Naive thymus-derived CD4-positive, alpha-beta T cell (primary cell): ENCODE results near the gene STIP1. TPM values are rescaled to one million over a fixed set of nuclear protein-coding genes. Genes with fewer than 3 reads are reported as not detected.

Experiments
- ATAC-seq: fragments of 150-1000 bp; cut with Tn5 transposase; 2 replicates; pipeline ENCODE4 v1.10.0; 2021; ENCODE audit warnings: mild to moderate bottlenecking, moderate library complexity
- CTCF ChIA-PET: fragments of 350-600 bp; sonication (Branson Sonifier 250); formaldehyde crosslinking; loops from one replicate; lab custom pipeline; 2021; ENCODE audit warnings: antibody characterized with exemption; lab: Charles Lee
- POLR2A ChIA-PET: fragments of 350-600 bp; sonication (Branson Sonifier 250); formaldehyde crosslinking; loops from one replicate; lab custom pipeline; 2021; ENCODE audit warnings: antibody characterized with exemption, inconsistent platforms; lab: Charles Lee
- DNase-seq, 9 donors: peaks; one replicate each; pipeline versions ENCODE4 v3.0.0 to v3.0.0-alpha.2; 2020 to 2022; ENCODE audit warnings: mixed read lengths in 1 of 9
- H3K27ac ChIP-seq: one replicate; pipeline ENCODE4 v1.7.0; 2013; ENCODE audit warnings: mild to moderate bottlenecking, low read depth, low read length, moderate library complexity
- H3K27me3 ChIP-seq, 2 donors: one replicate each; pipeline ENCODE4 v1.7.0; 2013; ENCODE audit warnings: low read length in 2 of 2, mild to moderate bottlenecking in 2 of 2, moderate library complexity in 2 of 2; ENCODE audit not compliant: control insufficient read depth in 2 of 2, insufficient read depth in 2 of 2
- H3K36me3 ChIP-seq, 3 experiments: 1 replicate in 2 of 3; 2 replicates in 1 of 3; pipeline ENCODE4 v1.7.0; 2013; ENCODE audit warnings: low read length in 3 of 3, mild to moderate bottlenecking in 3 of 3, moderate library complexity in 1 of 3; ENCODE audit not compliant: insufficient read depth in 3 of 3, control insufficient read depth in 2 of 3
- H3K4me1 ChIP-seq, 2 donors: one replicate each; pipeline ENCODE4 v1.7.0; 2013; ENCODE audit warnings: low read length in 2 of 2, mild to moderate bottlenecking in 2 of 2, moderate library complexity in 1 of 2; ENCODE audit not compliant: control insufficient read depth in 2 of 2, insufficient read depth in 2 of 2
- H3K4me3 ChIP-seq: 2 replicates; pipeline ENCODE4 v1.7.0; 2013; ENCODE audit warnings: mild to moderate bottlenecking, low read length
- H3K9me3 ChIP-seq, 3 experiments: 1 replicate in 2 of 3; 2 replicates in 1 of 3; pipeline ENCODE4 v1.7.0; 2013; ENCODE audit warnings: low read length in 3 of 3; ENCODE audit not compliant: control insufficient read depth in 2 of 3
- H3K27ac Mint-ChIP-seq, 9 donors: one replicate each; pipeline ENCODE4 v1.8.0; 2020 to 2022; ENCODE audit warnings: mixed read lengths in 9 of 9, mild to moderate bottlenecking in 8 of 9, moderate library complexity in 5 of 9, inconsistent platforms in 2 of 9
- H3K27me3 Mint-ChIP-seq, 5 donors: one replicate each; pipeline ENCODE4 v1.8.0; 2021 to 2022; ENCODE audit warnings: mixed read lengths in 5 of 5, mild to moderate bottlenecking in 1 of 5
- H3K36me3 Mint-ChIP-seq, 5 donors: one replicate each; pipeline ENCODE4 v1.8.0; 2020 to 2022; ENCODE audit warnings: mixed read lengths in 5 of 5, mild to moderate bottlenecking in 3 of 5, inconsistent platforms in 1 of 5
- H3K4me1 Mint-ChIP-seq, 7 donors: one replicate each; pipeline ENCODE4 v1.8.0; 2020 to 2022; ENCODE audit warnings: mixed read lengths in 7 of 7, mild to moderate bottlenecking in 3 of 7, inconsistent platforms in 1 of 7
- H3K4me3 Mint-ChIP-seq, 10 donors: one replicate each; pipeline ENCODE4 v1.8.0; 2020 to 2022; ENCODE audit warnings: mild to moderate bottlenecking in 10 of 10, mixed read lengths in 10 of 10, moderate library complexity in 6 of 10, inconsistent platforms in 2 of 10
- H3K9me3 Mint-ChIP-seq, 11 donors: one replicate each; pipeline ENCODE4 v1.8.0; 2020 to 2022; ENCODE audit warnings: mixed read lengths in 11 of 11, mild to moderate bottlenecking in 4 of 11, inconsistent platforms in 1 of 11, moderate library complexity in 1 of 11
- intact Hi-C, 2 donors: fragments of 100-400 bp; cut with micrococcal nuclease; formaldehyde crosslinking; loops; one replicate each; pipeline ENCODE4 v1.15.1; 2023
- polyA plus RNA-seq, 2 donors: library from polyadenylated mRNA; unstranded; fragments of 300-500 nt; fragmentation: Illumina TruSeq; gene quantifications; one replicate each; pipeline ENCODE4 v1.2.3, GENCODE V29; 2021
- total RNA-seq, 6 experiments: library from RNA in 5 of 6; stranded (reverse) in 5 of 6; gene quantifications; 1 replicate in 5 of 6; 2 replicates in 1 of 6; pipeline ENCODE4 v1.2.3 and lab custom pipeline; 2021 to 2026

The STIP1 gene
- 100 to 1,000 TPM in 1 of 5 experiments, 10 to 100 TPM in 4; 45.1 to 243 (median 88.8) TPM for total RNA-seq
- polyA plus RNA-seq = 100 to 1,000 TPM in 1 of 2 donors, 10 to 100 TPM in 1; 56.6 to 123 TPM
- 111 reads per million, percentile 86 among the genes with 10 or more reads in this experiment for total RNA-seq (lab: John Stamatoyannopoulos, UW)

- Mint-ChIP-seq H3K27me3 (peaks cover 0 to 6% (median 0%) of the 10 kb centered on the region in 5 donors), H3K9me3 (no peaks in the 10 kb centered on the region), H3K4me1 (peaks cover 19 to 58% (median 46%) of the 10 kb centered on the region in 7 donors), H3K36me3 (peaks cover 0 to 6% (median 4%) of the 10 kb centered on the region in 5 donors), H3K4me3 (peak within 1 kb of the TSS in 9 of 10 donors; percentile 88 to 99 (median 96)), H3K27ac (peak within 1 kb of the TSS in 7 of 9 donors; percentile 89 to 99 (median 92))
- peak within 1 kb of the TSS; percentile 84 for H3K4me3 ChIP-seq
- ATAC-seq (peak; percentile 92), DNase-seq (peak; percentile 87 to 100 (median 99))
- peaks cover 0 to 4% (median 0%) of the 10 kb centered on the region in 3 experiments for H3K36me3 ChIP-seq
- POLR2A ChIA-PET = interaction anchor here (0.9 to 5.8 kb wide), 17 partner anchors 10 to 132 kb away, joined by 3 to 63 read pairs (median 6); partner anchors contain the start of genes FERMT3, MACROD1, PRDX5 and TRMT112
- CTCF ChIA-PET = interaction anchor here (0.8 to 6.0 kb wide), 5 partner anchors 9 to 185 kb away, joined by 3 to 37 read pairs (median 4); partner anchors contain the start of genes FERMT3, PRDX5 and TRMT112
- H3K27ac ChIP-seq = peak within 1 kb of the TSS; percentile 82
- intact Hi-C loops = loop anchor here (1.0 to 2.0 kb wide), 14 partner anchors 18 to 593 kb away; partner anchors contain the start of genes ESRRA (in 2 of the 2), FKBP2 (in 2 of the 2), GPR137 (in 2 of the 2) and MACROD1 (in 2 of the 2)
- H3K9me3 ChIP-seq = no peaks in the 10 kb centered on the region
- H3K4me1 ChIP-seq = peaks cover 11 to 28% of the 10 kb centered on the region in 2 donors
- no peaks in the 10 kb centered on the region for H3K27me3 ChIP-seq
Measured at GRCh38 chr11:64185693-64186491, at the start of gene STIP1. Gene STIP1 (plus strand): TSS chr11:64186171. CDS start chr11:64186262, 91 bp downstream.

GRCh38 chr11:64136765-64137441 is 49.1 kb upstream of the STIP1 start:
- Histone ChIP-seq H3K36me3 (no peaks in the 10 kb centered on the region), H3K9me3 (no peaks in the 10 kb centered on the region), H3K27ac (no peak overlapping the region), H3K27me3 (no peaks in the 10 kb centered on the region), H3K4me1 (no peaks in the 10 kb centered on the region), H3K4me3 (no peak overlapping the region)
- no peaks in the 10 kb centered on the region for H3K9me3 Mint-ChIP-seq
- ChIA-PET POLR2A (no interaction called here), CTCF (no interaction called here)
- H3K27me3 Mint-ChIP-seq = no peaks in the 10 kb centered on the region
- intact Hi-C loops = no loop called here
- H3K27ac Mint-ChIP-seq = no peak overlapping the region
- H3K4me1 Mint-ChIP-seq = peaks cover 0 to 4% (median 0%) of the 10 kb centered on the region in 7 donors
- no peak overlapping the region for H3K4me3 Mint-ChIP-seq
- peaks cover 0 to 3% (median 0%) of the 10 kb centered on the region in 5 donors for H3K36me3 Mint-ChIP-seq
- DNase-seq (no peak), ATAC-seq (no peak)

- Mint-ChIP-seq H3K27ac (no peak overlapping the region), H3K4me1 (peaks cover under 1 to 6% (median 2%) of the 10 kb centered on the region in 7 donors), H3K27me3 (no peaks in the 10 kb centered on the region), H3K36me3 (peaks cover 0 to 3% (median 0%) of the 10 kb centered on the region in 5 donors), H3K4me3 (no peak overlapping the region), H3K9me3 (no peaks in the 10 kb centered on the region)
- no peaks in the 10 kb centered on the region for H3K27me3 ChIP-seq
- no peaks in the 10 kb centered on the region for H3K4me1 ChIP-seq
- ChIA-PET CTCF (no interaction called here), POLR2A (no interaction called here)
- intact Hi-C loops = no loop called here
- H3K36me3 ChIP-seq = no peaks in the 10 kb centered on the region
- no peak overlapping the region for H3K4me3 ChIP-seq
- ATAC-seq = no peak
- H3K9me3 ChIP-seq = no peaks in the 10 kb centered on the region
- no peak for DNase-seq
- no peak overlapping the region for H3K27ac ChIP-seq
Measured at GRCh38 chr11:64138398-64138797, 47.6 kb upstream of the STIP1 start.

- H3K27ac Mint-ChIP-seq = no peak overlapping the region
- Histone ChIP-seq H3K27ac (no peak overlapping the region), H3K27me3 (no peaks in the 10 kb centered on the region), H3K36me3 (no peaks in the 10 kb centered on the region), H3K4me1 (no peaks in the 10 kb centered on the region), H3K4me3 (no peak overlapping the region), H3K9me3 (no peaks in the 10 kb centered on the region)
- DNase-seq = no peak
- ATAC-seq = no peak
- peaks cover 0 to 3% (median 0%) of the 10 kb centered on the region in 5 donors for H3K36me3 Mint-ChIP-seq
- no peaks in the 10 kb centered on the region for H3K27me3 Mint-ChIP-seq
- no peaks in the 10 kb centered on the region for H3K9me3 Mint-ChIP-seq
- CTCF ChIA-PET = interaction anchor here (0.6 kb wide), 1 partner anchor 1078 kb away, joined by 5 read pairs; no protein-coding TSS in a partner anchor
- no peak overlapping the region for H3K4me3 Mint-ChIP-seq
- H3K4me1 Mint-ChIP-seq = peaks cover 4 to 12% (median 8%) of the 10 kb centered on the region in 7 donors
- POLR2A ChIA-PET = no interaction called here
- intact Hi-C loops = no loop called here
Measured at GRCh38 chr11:64139049-64139448, 46.9 kb upstream of the STIP1 start.

GRCh38 chr11:64140082-64140481 is 45.9 kb upstream of the STIP1 start:
- no peaks in the 10 kb centered on the region for H3K27me3 Mint-ChIP-seq

GRCh38 chr11:64141081-64141783 is 44.7 kb upstream of the STIP1 start:
- no peaks in the 10 kb centered on the region for H3K27me3 ChIP-seq
- Mint-ChIP-seq H3K4me3 (no peak overlapping the region), H3K9me3 (no peaks in the 10 kb centered on the region), H3K36me3 (peaks cover 0 to 3% (median 0%) of the 10 kb centered on the region in 5 donors), H3K27me3 (no peaks in the 10 kb centered on the region), H3K4me1 (peaks cover 2 to 11% (median 10%) of the 10 kb centered on the region in 7 donors), H3K27ac (peak overlapping the region in 1 of 9 donors; percentile 85)
- intact Hi-C loops = no loop called here
- no peaks in the 10 kb centered on the region for H3K9me3 ChIP-seq
- ATAC-seq (no peak), DNase-seq (no peak)
- H3K4me3 ChIP-seq = no peak overlapping the region
- H3K36me3 ChIP-seq = no peaks in the 10 kb centered on the region
- CTCF ChIA-PET = no interaction called here
- POLR2A ChIA-PET = interaction anchor here (0.6 kb wide), 1 partner anchor 254 kb away, joined by 3 read pairs; no protein-coding TSS in a partner anchor
- no peaks in the 10 kb centered on the region for H3K4me1 ChIP-seq
- no peak overlapping the region for H3K27ac ChIP-seq

More at GRCh38 chr11:64140082-64140481, 45.9 kb upstream of the STIP1 start:
- Mint-ChIP-seq H3K27ac (no peak overlapping the region), H3K36me3 (peaks cover 0 to 3% (median 0%) of the 10 kb centered on the region in 5 donors), H3K9me3 (no peaks in the 10 kb centered on the region), H3K4me3 (no peak overlapping the region), H3K4me1 (peaks cover 4 to 11% (median 9%) of the 10 kb centered on the region in 7 donors)
- Histone ChIP-seq H3K27me3 (no peaks in the 10 kb centered on the region), H3K9me3 (no peaks in the 10 kb centered on the region), H3K27ac (no peak overlapping the region), H3K36me3 (no peaks in the 10 kb centered on the region), H3K4me1 (no peaks in the 10 kb centered on the region), H3K4me3 (no peak overlapping the region)
- DNase-seq (no peak), ATAC-seq (no peak)
- CTCF ChIA-PET = no interaction called here
- intact Hi-C loops = no loop called here
- POLR2A ChIA-PET = no interaction called here
